Stomach (tissue), 19 donors: ENCODE results near the gene OSBPL2. TPM values are rescaled to one million over a fixed set of nuclear protein-coding genes. Genes with fewer than 3 reads are reported as not detected.

ENCODE experiments used
- DNase-seq, 2 donors: peaks; one replicate each; pipeline versions ENCODE4 v3.0.0 to v3.0.0-alpha.2; 2013 to 2019
- H3K27ac ChIP-seq, 5 donors: fragments of 200-600 bp in 4 of 5; sonication (generic) in 4 of 5; one replicate each; pipeline ENCODE4 v1.5.1; 2013 to 2019; ENCODE audit warnings: mild to moderate bottlenecking in 1 of 5, moderate library complexity in 1 of 5
- H3K27me3 ChIP-seq, 3 donors: fragments of 200-600 bp; sonication (generic); one replicate each; pipeline ENCODE4 v1.5.1; 2017 to 2019; ENCODE audit warnings: mixed run types in 1 of 3
- H3K36me3 ChIP-seq, 4 donors: fragments of 200-600 bp; sonication (generic); 1 replicate in 3 of 4; 2 replicates in 1 of 4; pipeline ENCODE4 v1.5.1; 2016 to 2019
- H3K4me1 ChIP-seq, 4 donors: fragments of 200-600 bp; sonication (generic); one replicate each; pipeline ENCODE4 v1.5.1; 2016 to 2019
- H3K4me3 ChIP-seq, 4 donors: fragments of 200-600 bp; sonication (generic) in 3 of 4; one replicate each; pipeline ENCODE4 v1.5.1; 2016 to 2019; ENCODE audit warnings: mild to moderate bottlenecking in 1 of 4
- H3K9me3 ChIP-seq, 4 donors: fragments of 200-600 bp; sonication (generic); one replicate each; pipeline ENCODE4 v1.5.1; 2016 to 2019
- EP300 ChIP-seq: sonication (generic); formaldehyde crosslinking; IDR thresholded peaks from one replicate; pipeline ENCODE4 v1.6.1; 2017; ENCODE audit warnings: antibody characterized with exemption
- POLR2A ChIP-seq, 4 donors: fragments of 450-650 bp; IDR thresholded peaks; one replicate each; pipeline ENCODE4 v1.6.1; 2016; ENCODE audit warnings: antibody characterized with exemption in 4 of 4, control low read depth in 2 of 4, mild to moderate bottlenecking in 1 of 4, moderate library complexity in 1 of 4
- POLR2AphosphoS5 ChIP-seq, 3 donors: sonication (generic); formaldehyde crosslinking; IDR thresholded peaks; one replicate each; pipeline ENCODE4 v1.6.1; 2016; ENCODE audit warnings: antibody characterized with exemption in 3 of 3
- WGBS, 5 donors: extraction: QIAGEN DNeasy Blood & Tissue Kit in 3 of 5; methylation state at CpG; one replicate each; pipeline versions ENCODE4 v1.1.5 to v1.1.7; 2013 to 2018; 5-methylcytosine and 5-hydroxymethylcytosine counted together
- intact Hi-C: fragments of 100-400 bp; cut with DNase I; formaldehyde crosslinking; loops from one replicate; pipeline ENCODE4 v1.15.1; 2023; ENCODE audit warnings: low total_unique reads
- long read RNA-seq, 10 donors: transcript quantifications; one replicate each; lab custom pipeline, GENCODE V29; 2026
- polyA plus RNA-seq, 3 donors: library from polyadenylated mRNA; stranded (reverse); fragments of 200-250 nt; gene quantifications; one replicate each; pipeline ENCODE4 v1.2.3, GENCODE V29; 2013
- total RNA-seq, 5 donors: library from RNA; depleted of rRNA; stranded (reverse); fragments of >200 nt; gene quantifications; one replicate each; pipeline versions ENCODE4 v1.1.0 to v1.2.3, GENCODE V29; 2014 to 2016
- TF ChIP-seq, protein P1 (sequence below), 7 experiments: fragments of 450-650 bp in 4 of 7; fragments of 200-600 bp in 3 of 7; sonication (generic) in 3 of 7; IDR thresholded peaks; one replicate each; pipeline ENCODE4 v1.5.1; 2016 to 2019; ENCODE audit warnings: antibody characterized with exemption in 7 of 7, control low read depth in 2 of 7, mild to moderate bottlenecking in 1 of 7
- donor health status: healthy with polysubstance abuse.
- donor health status: Bipolar disorder and iron deficiency.
- donor health status: healthy.

The OSBPL2 gene
- 10 to 100 TPM; 23.2 to 83.4 (median 66.3) TPM for total RNA-seq
- 10 to 100 TPM; 15.1 to 19.7 (median 19.7) TPM for polyA plus RNA-seq
- long read RNA-seq, donor 1 = 0 reads
- long read RNA-seq, donor 2, full-length matches to known transcripts = 3 of 3 reads
- long read RNA-seq, donor 2, partial matches to known transcripts = 0 of 3 reads
- long read RNA-seq, donor 2, other reads (novel, unspliced or antisense) = 0 of 3 reads
- long read RNA-seq, donor 3, full-length matches to known transcripts = 2 of 2 reads
- long read RNA-seq, donor 3, partial matches to known transcripts = 0 of 2 reads
- long read RNA-seq, donor 3, other reads (novel, unspliced or antisense) = 0 of 2 reads
- long read RNA-seq, donor 4 = 0 reads
- long read RNA-seq, donor 5, full-length matches to known transcripts = 3 of 3 reads
- long read RNA-seq, donor 5, partial matches to known transcripts = 0 of 3 reads
- long read RNA-seq, donor 5, other reads (novel, unspliced or antisense) = 0 of 3 reads
- long read RNA-seq, donor 6, full-length matches to known transcripts = 13 of 45 reads
- long read RNA-seq, donor 6, partial matches to known transcripts = 32 of 45 reads
- long read RNA-seq, donor 6, other reads (novel, unspliced or antisense) = 0 of 45 reads
- long read RNA-seq, donor 7, full-length matches to known transcripts = 3 of 3 reads
- long read RNA-seq, donor 7, partial matches to known transcripts = 0 of 3 reads
- long read RNA-seq, donor 7, other reads (novel, unspliced or antisense) = 0 of 3 reads
- long read RNA-seq, donor 8, full-length matches to known transcripts = 2 of 2 reads
- long read RNA-seq, donor 8, partial matches to known transcripts = 0 of 2 reads
- long read RNA-seq, donor 8, other reads (novel, unspliced or antisense) = 0 of 2 reads
- long read RNA-seq, donor 9, full-length matches to known transcripts = 2 of 7 reads
- long read RNA-seq, donor 9, partial matches to known transcripts = 5 of 7 reads
- long read RNA-seq, donor 9, other reads (novel, unspliced or antisense) = 0 of 7 reads
- long read RNA-seq, donor 10, full-length matches to known transcripts = 1 of 1 reads
- long read RNA-seq, donor 10, partial matches to known transcripts = 0 of 1 reads
- long read RNA-seq, donor 10, other reads (novel, unspliced or antisense) = 0 of 1 reads

DNA sequence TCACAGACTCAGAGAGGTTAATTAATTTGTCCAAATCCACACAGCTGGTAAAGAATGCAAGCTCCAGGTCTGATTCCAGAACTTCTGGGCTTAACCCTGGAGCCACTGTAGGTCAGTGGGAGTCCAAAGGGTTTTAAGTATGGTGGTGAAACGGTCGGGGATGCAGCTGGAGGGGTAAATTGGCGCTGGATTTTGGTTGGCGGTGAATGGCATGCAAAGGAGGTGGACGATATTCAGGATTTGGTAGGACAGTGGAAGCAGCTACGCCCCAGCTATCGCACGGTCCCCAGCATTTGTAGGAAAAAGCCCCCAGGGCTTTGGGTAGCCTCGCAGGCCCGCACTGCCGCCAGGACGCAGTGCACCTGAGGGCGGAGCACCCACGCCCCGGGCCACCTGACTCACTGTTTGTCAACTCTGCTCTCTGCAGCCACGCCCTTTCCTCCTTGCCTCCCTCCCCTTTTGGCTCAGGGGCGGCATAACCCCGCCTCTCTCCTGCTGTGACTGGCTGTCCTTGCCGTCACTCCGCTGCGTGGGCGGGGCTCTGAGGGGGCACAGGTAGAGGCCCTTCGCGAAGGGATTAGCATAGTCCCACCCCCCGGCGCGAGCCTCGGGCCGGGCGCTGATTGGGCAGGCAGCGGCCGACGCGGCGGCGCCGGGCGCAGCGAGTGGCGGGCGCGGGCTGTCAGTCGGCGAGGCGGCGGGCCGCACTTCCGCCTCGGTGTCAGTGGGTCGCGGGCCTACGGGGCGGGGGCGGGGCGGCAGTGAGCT lies at the start of gene OSBPL2:
Gene OSBPL2, plus strand, starts transcription at position 721 of the 768 bp plus-strand sequence. CDS start 17,664 bp downstream, outside the sequence.
- WGBS, 5 donors = 1 to 9% (median 3%) methylated on average over 13 to 55 of the region's 55 CpGs
- peak within 1 kb of the TSS; percentile 83 to 95 (median 88) for H3K4me3 ChIP-seq
- peak; percentile 99 for DNase-seq
- TF ChIP-seq EP300 (no peak), POLR2AphosphoS5 (IDR thresholded peaks at IDR 0.05) (peak; percentile 19 to 85 (median 48)), POLR2A (IDR thresholded peaks at IDR 0.05) (no peak)
- TF ChIP-seq, protein P1, sequence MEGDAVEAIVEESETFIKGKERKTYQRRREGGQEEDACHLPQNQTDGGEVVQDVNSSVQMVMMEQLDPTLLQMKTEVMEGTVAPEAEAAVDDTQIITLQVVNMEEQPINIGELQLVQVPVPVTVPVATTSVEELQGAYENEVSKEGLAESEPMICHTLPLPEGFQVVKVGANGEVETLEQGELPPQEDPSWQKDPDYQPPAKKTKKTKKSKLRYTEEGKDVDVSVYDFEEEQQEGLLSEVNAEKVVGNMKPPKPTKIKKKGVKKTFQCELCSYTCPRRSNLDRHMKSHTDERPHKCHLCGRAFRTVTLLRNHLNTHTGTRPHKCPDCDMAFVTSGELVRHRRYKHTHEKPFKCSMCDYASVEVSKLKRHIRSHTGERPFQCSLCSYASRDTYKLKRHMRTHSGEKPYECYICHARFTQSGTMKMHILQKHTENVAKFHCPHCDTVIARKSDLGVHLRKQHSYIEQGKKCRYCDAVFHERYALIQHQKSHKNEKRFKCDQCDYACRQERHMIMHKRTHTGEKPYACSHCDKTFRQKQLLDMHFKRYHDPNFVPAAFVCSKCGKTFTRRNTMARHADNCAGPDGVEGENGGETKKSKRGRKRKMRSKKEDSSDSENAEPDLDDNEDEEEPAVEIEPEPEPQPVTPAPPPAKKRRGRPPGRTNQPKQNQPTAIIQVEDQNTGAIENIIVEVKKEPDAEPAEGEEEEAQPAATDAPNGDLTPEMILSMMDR (IDR thresholded peaks at IDR 0.05) = no peak
- intact Hi-C loops = no loop called here
- no peaks in the 10 kb centered on the region for H3K9me3 ChIP-seq
- peaks cover 0 to 10% (median 8%) of the 10 kb centered on the region in 4 donors for H3K36me3 ChIP-seq
- H3K27me3 ChIP-seq = peaks cover 0 to 29% (median 0%) of the 10 kb centered on the region in 3 donors
- peak within 1 kb of the TSS; percentile 81 to 96 (median 92) for H3K27ac ChIP-seq
- H3K4me1 ChIP-seq = peaks cover 33 to 71% (median 62%) of the 10 kb centered on the region in 4 donors

DNA sequence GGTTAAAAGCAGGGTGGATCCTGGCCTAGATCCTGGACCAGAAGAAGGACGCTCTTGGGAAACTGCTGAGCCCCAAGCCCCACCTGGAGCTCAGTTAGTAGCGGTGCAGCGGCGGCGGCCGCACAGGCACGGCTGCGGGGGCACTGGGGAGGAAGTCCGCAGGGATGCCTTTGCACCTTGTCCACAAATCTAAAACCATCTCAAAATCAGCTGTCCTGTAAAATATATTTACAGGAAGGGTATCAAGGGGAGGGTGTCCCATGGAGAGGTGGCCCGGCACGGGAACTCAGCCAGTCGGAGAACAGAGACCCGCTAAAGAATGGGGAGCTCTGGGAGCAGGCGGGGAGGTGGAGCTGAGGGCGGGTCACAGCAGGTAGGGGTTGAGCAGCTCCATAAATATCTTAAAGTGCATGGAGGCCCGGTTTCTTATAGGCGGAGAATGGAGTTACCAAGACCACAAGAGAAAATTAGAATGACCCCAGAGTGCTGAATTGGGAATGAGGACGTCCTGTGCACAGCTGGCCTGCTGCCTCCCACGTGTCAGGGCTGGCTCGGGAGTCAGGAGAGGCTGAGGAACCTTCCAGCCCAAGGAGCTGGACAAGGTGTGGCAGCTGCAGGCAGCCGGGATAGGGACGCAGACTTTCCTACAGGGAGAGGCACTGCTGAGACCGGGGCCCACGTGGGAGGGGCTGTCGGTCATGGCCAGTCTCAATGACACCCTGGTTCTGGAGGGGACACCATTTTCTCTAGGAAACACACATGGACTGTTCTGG lies 47.5 kb upstream of the OSBPL2 start:
- Histone ChIP-seq H3K27ac (no peak overlapping the region), H3K36me3 (peaks cover 20 to 70% (median 65%) of the 10 kb centered on the region in 4 donors), H3K27me3 (no peaks in the 10 kb centered on the region), H3K4me1 (peaks cover 0 to 23% (median 10%) of the 10 kb centered on the region in 4 donors), H3K4me3 (no peak overlapping the region), H3K9me3 (no peaks in the 10 kb centered on the region)
- intact Hi-C loops = no loop called here
- WGBS, 5 donors = 86 to 93% (median 89%) methylated on average over 25 of the region's 25 CpGs
- TF ChIP-seq POLR2A (IDR thresholded peaks at IDR 0.05) = no peak
- TF ChIP-seq, protein P1 (IDR thresholded peaks at IDR 0.05) = no peak
- TF ChIP-seq EP300 = no peak
- no peak for TF ChIP-seq POLR2AphosphoS5 (IDR thresholded peaks at IDR 0.05)
- no peak for DNase-seq

DNA sequence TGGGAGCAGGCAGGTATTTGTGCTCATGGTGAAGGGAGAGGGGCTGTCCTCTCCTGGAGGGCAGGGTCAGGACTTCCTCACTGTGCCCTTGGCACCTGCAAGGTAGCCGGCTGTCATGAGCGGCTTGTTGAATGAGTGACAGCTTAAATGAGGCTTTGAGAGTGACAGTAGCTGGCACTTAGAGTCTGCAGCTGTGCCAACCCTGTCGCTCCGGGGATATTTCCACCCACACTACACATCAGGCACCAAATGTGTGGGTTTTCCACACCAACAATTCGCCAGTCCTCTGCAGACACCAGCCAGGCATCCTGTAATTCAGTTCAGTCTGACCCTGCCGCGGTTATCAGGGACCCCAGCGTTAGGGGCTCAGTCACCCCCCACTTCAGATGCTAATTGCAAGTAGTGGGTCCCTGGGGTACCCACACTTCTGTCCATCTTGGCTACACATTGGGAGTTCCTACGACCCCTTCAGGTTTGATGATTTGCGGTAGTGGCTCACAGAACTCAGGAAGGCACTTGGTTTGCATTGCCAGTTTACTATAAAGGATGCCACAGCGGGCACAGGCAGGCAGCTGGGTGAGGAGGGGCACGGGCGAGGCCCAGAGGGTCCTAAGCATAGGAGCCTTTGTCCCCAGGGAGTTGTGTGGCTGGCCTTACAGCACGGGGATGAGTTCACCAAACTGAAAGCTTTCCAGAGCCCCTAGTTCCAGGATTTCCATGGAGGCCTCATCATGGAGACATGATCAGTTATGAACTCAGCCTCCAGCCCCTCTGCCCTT lies 46.4 kb upstream of the OSBPL2 start:
- intact Hi-C loops = no loop called here
- H3K36me3 ChIP-seq = peaks cover 27 to 81% (median 77%) of the 10 kb centered on the region in 4 donors

More for the DNA sequence above, 46.4 kb upstream of the OSBPL2 start:
- Histone ChIP-seq H3K27me3 (no peaks in the 10 kb centered on the region), H3K27ac (no peak overlapping the region), H3K9me3 (no peaks in the 10 kb centered on the region), H3K4me3 (no peak overlapping the region), H3K4me1 (peaks cover 0 to 12% (median 4%) of the 10 kb centered on the region in 4 donors)
- no peak for DNase-seq
- WGBS, 5 donors = 87 to 90% (median 88%) methylated on average over 12 to 14 of the region's 14 CpGs
- TF ChIP-seq EP300 = no peak
- TF ChIP-seq POLR2A (IDR thresholded peaks at IDR 0.05) = no peak
- TF ChIP-seq, protein P1 (IDR thresholded peaks at IDR 0.05) = no peak
- no peak for TF ChIP-seq POLR2AphosphoS5 (IDR thresholded peaks at IDR 0.05)
